NK-92 (cell line): Measurements from ENCODE around the gene ORMDL2.
"Not testable (repeated sequence)": the region's sequence is repeated elsewhere in the genome, so short reads cannot be mapped to it uniquely, and the experiment has no call there.

Experiments
- DNase-seq: peaks from one replicate; lab custom pipeline; 2025; ENCODE audit not compliant: unreplicated experiment; lab: John Stamatoyannopoulos, UW

Gene ORMDL2

DNA sequence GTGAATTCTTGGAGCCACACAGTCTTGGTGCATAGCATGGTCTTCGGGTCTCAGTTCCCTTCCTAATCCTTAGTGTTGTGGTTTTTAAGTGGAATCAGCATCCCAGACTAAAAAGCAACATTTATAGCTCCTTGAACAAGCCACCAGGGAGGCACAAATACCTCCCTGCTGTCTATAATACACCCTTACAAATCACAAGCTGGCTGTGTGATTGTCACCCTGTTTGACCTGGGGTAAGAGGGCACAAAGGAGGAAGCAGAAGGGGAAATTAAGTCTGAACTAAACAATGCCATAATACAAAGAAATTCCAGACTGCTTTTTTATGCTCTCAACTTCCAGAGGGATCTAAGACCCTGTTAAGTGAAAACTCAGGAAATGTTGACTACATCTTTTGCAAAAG is 32.6 kb downstream of the ORMDL2 start:
- no peak for DNase-seq

DNA sequence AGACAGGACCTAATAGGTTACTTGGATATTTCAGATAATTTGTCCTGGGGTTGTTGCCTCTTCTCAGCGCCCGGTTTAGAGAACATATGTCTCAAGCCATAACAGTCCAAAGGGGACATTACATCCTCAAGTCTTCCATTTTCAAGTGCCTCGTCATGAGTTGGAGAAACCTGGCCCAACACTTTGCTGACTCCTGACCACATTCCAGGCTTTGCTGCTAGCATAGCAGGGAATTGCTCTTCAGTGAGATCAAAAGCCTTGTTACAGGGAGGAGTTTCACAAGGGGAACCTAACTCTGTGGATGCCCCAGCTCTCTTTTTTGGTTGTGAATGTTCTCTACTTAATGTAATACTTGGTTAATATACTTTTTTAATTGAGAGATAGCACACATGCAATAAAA is 33.1 kb downstream of the ORMDL2 start:
- no peak for DNase-seq

DNA sequence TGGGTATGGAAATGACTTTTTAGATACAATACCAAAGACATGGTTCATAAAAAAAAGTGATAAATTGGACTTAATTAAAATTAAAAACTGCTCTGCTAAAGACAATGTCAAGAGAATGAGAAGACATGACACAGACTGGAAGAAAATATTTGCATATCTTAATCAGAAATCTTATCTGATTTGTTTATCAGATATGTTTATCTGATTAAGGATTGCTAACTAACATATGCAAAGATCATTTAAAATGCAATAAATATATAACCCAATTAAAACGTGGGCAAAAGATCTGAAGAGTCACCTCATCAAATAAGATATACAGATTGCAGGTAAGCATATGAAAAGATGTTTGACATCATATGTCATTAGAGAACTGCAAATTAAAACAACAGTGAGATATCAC is 34.9 kb downstream of the ORMDL2 start:
- no peak for DNase-seq

DNA sequence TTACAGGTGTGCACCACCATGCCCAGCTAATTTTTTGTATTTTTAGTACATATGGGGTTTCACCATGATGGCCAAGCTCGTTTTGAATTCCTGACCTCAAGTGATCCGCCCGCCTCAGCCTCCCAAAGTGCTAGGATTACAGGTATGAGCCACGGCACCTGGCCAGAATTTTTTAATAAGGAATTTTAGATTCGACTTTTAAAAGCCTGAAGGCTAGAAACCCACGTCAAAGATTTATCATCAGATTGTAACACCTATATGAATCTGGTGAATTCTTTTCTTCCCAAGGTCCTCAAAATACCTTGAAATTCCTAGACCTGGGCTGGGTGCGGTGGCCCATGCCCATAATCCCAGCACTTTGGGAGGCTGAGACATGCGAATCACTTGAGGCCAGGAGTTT is 43.6 kb downstream of the ORMDL2 start:
- no peak for DNase-seq

DNA sequence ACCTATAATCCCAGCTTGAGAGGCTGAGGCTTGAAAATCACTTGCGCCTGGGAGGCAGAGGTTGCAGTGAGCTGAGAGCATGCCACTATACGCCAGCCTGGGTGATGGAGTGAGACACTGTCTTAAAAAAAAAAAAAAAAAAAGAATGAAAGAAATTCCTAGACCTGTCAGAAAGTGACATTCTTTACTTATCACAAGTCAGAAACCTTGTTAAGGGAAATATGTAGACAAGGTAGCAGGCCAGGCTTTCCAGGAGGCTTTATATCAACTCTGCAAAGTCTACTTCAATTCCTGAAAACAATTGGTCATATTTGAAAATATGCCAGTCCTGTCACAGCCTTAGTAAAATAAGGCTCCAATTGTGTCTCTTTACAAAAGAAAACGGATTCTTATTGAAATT is 44.0 kb downstream of the ORMDL2 start:
- no peak for DNase-seq

DNA sequence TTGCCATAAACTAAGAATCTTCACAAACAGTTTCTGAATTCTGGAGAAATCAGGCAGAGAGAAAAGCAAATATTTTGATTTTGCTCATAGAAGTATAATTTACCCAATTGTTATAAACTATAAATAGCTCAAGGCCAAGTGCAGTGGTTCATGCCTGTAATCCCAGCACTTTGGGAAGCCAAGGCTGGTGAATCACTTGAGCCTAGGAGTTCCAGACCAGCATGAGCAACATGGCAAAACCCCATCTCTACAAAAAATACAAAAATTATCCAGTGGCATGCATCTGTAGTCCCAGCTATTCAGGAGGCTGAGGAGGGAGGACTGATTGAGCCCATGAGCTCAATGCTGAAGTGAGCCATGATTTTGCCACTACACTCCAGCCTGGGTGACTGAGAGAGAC is 44.4 kb downstream of the ORMDL2 start:
- no peak for DNase-seq

DNA sequence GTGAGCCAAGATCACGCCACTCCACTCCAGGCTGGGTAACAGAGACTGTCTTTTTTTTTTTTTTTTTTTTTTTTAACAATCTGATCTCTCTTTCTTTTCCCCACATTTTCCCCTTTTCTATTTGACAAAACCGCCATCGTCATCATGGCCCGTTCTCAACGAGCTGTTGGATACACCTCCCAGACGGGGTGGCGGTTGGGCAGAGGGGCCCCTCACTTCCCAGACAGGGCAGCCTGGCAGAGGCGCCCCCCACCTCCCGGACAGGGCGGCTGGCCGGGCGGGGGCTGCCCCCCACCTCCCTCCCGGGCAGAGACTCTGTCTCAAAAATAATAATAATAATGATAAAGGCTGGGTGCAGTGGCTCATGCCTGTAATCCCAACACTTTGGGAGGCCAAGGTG is 45.1 kb downstream of the ORMDL2 start:
- not testable (repeated sequence) for DNase-seq

DNA sequence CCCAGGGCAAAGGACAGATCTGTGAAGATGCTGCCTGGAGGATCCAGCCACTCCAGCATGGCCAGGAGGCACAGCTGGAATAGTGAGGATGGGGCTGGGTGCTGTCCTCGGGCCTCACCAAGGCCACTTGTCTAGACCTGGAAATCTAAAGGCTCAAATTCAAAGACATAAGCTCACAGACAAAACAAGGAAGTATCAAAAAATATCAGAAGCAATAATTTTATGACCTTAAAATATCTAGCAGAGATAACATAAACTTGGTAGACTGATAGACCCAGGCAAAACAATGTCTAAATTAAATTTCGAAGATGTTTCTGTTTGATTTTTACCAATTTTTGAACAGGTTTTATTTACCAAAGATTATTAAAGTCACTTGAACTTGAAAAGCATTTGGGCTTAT is 47.5 kb downstream of the ORMDL2 start:
- no peak for DNase-seq

DNA sequence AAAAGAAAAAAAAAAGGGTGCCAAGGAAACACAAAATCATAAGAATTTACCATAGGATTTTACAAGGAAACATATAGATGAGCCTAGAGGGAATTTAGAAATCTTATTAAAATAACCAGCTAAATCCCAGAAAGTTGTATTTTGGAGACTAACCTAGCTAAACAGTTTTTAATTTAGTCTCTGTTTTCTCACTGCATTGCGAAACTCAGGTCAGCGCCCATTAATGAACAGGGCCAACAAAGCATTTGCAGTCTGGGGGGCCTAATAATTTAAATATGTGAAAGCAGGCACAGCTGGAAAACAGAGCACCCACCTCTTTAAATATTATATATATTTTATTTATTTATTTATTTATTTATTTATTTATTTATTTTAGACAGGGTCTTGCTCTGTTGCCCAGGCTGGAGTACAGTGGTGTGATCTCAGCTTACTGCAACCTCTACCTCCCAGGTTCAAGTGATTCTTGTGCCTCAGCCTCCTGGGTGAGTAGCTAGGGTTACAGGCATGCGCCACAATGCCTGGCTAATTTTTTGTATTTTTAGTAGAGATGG is 48.7 kb downstream of the ORMDL2 start:
- not testable (repeated sequence) for DNase-seq
